Measurements from ENCODE around the gene CLMN. TPM values are rescaled to one million over a fixed set of nuclear protein-coding genes. Genes with fewer than 3 reads are reported as not detected.

Gene CLMN
- total RNA-seq, 1 experiment from 2014 or later = 33.4 TPM

DNA sequence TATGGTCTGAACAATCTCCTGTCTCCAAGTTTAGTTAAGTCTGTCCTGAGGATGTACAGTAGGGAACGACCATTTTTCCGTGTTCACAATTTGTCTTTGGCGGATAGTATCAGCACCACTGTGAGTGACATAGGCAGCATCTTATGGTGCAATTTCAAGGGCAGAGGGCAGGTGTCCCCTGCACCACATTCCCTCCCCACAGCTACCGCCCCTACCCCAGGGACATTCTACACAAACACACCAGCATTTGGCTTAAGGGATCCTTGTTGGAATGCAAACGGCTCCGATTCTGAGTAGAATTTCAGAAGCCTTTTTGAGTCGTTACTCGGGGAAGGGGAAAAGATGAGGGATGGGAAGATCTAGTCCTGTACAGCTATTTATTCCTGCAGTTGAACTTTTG lies 137.3 kb downstream of the CLMN start:
- RAD21 ChIA-PET (ENCODE audit: low non-redundant PET in 1 of 2, low total read pairs in 2 of 2, uncharacterized antibody in 2 of 2, unreplicated experiment in 2 of 2) = no interaction called here
- CTCF ChIA-PET = no interaction called here

More for the DNA sequence above, 137.3 kb downstream of the CLMN start:
- intact Hi-C loops (cut with micrococcal nuclease) = no loop called here
- Histone ChIP-seq H3K9me2 (ENCODE audit: insufficient read depth) (no peaks in the 10 kb centered on the region), H3K4me3 (replicated peaks in 1 of 2; ENCODE audit: low read depth in 1 of 2, low read length in 2 of 2) (no peak overlapping the region), H3K9ac (ENCODE audit: low read length) (no peak overlapping the region), H3K4me1 (ENCODE audit: control insufficient read depth in 1 of 2, insufficient read depth in 2 of 2, low read length in 2 of 2) (no peaks in the 10 kb centered on the region), H3K27me3 (ENCODE audit: insufficient read depth, low read length) (no peaks in the 10 kb centered on the region), H2AFZ (ENCODE audit: low read depth, low read length, poor library complexity, severe bottlenecking) (no peak overlapping the region), H3K4me2 (ENCODE audit: low read length) (no peak overlapping the region), H4K20me1 (ENCODE audit: insufficient read depth) (no peaks in the 10 kb centered on the region), H3K79me2 (ENCODE audit: insufficient read depth, low read length) (no peaks in the 10 kb centered on the region), H3K27ac (ENCODE audit: low read depth, low read length) (no peak overlapping the region), H3K9me3 (ENCODE audit: control insufficient read depth in 1 of 2, insufficient read depth in 1 of 2, low read depth in 1 of 2, low read length in 2 of 2) (no peaks in the 10 kb centered on the region), H3K36me3 (ENCODE audit: control insufficient read depth in 1 of 2, insufficient read depth in 2 of 2, low read length in 2 of 2) (no peaks in the 10 kb centered on the region)
- no TSS peak for BruUV-seq (replicated peaks)
- ATAC-seq (no peak), DNase-seq (ENCODE audit: low read depth, low spot score) (no peak)
- TF ChIP-seq ZNF274 (IDR thresholded peaks at IDR 0.05; ENCODE audit: low read depth, low read length) (no peak), TCF7L2 (IDR thresholded peaks at IDR 0.05; ENCODE audit: borderline replicate concordance, extremely low read depth, insufficient read depth, insufficient read length) (no peak), MAX (IDR thresholded peaks at IDR 0.05) (no peak), JUND (IDR thresholded peaks at IDR 0.05) (no peak), CBX3 (IDR thresholded peaks at IDR 0.05; ENCODE audit: low read depth) (no peak), POLR2A (IDR thresholded peaks at IDR 0.05; ENCODE audit: borderline replicate concordance, extremely low read depth, insufficient read depth, insufficient read length) (no peak), SIN3A (IDR thresholded peaks at IDR 0.05; ENCODE audit: low read depth) (no peak), YY1 (IDR thresholded peaks at IDR 0.05; ENCODE audit: extremely low read depth, insufficient replicate concordance, low read depth, low read length) (no peak)
- TF ChIP-seq, protein P1, sequence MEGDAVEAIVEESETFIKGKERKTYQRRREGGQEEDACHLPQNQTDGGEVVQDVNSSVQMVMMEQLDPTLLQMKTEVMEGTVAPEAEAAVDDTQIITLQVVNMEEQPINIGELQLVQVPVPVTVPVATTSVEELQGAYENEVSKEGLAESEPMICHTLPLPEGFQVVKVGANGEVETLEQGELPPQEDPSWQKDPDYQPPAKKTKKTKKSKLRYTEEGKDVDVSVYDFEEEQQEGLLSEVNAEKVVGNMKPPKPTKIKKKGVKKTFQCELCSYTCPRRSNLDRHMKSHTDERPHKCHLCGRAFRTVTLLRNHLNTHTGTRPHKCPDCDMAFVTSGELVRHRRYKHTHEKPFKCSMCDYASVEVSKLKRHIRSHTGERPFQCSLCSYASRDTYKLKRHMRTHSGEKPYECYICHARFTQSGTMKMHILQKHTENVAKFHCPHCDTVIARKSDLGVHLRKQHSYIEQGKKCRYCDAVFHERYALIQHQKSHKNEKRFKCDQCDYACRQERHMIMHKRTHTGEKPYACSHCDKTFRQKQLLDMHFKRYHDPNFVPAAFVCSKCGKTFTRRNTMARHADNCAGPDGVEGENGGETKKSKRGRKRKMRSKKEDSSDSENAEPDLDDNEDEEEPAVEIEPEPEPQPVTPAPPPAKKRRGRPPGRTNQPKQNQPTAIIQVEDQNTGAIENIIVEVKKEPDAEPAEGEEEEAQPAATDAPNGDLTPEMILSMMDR (IDR thresholded peaks at IDR 0.05 in 2 of 3, conservative IDR thresholded peaks at IDR 0.05 in 1 of 3; ENCODE audit: borderline replicate concordance in 1 of 3, insufficient read depth in 1 of 3, low read depth in 2 of 3, low read length in 2 of 3) = no peak
- TF ChIP-seq, protein P2, sequence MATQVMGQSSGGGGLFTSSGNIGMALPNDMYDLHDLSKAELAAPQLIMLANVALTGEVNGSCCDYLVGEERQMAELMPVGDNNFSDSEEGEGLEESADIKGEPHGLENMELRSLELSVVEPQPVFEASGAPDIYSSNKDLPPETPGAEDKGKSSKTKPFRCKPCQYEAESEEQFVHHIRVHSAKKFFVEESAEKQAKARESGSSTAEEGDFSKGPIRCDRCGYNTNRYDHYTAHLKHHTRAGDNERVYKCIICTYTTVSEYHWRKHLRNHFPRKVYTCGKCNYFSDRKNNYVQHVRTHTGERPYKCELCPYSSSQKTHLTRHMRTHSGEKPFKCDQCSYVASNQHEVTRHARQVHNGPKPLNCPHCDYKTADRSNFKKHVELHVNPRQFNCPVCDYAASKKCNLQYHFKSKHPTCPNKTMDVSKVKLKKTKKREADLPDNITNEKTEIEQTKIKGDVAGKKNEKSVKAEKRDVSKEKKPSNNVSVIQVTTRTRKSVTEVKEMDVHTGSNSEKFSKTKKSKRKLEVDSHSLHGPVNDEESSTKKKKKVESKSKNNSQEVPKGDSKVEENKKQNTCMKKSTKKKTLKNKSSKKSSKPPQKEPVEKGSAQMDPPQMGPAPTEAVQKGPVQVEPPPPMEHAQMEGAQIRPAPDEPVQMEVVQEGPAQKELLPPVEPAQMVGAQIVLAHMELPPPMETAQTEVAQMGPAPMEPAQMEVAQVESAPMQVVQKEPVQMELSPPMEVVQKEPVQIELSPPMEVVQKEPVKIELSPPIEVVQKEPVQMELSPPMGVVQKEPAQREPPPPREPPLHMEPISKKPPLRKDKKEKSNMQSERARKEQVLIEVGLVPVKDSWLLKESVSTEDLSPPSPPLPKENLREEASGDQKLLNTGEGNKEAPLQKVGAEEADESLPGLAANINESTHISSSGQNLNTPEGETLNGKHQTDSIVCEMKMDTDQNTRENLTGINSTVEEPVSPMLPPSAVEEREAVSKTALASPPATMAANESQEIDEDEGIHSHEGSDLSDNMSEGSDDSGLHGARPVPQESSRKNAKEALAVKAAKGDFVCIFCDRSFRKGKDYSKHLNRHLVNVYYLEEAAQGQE (IDR thresholded peaks at IDR 0.05; ENCODE audit: low read depth) = no peak
- POLR2A ChIA-PET = interaction anchor here (0.7 kb wide), 1 partner anchor 240 kb away, joined by 3 read pairs; no protein-coding TSS in a partner anchor
